Measurements from ENCODE around the gene TM4SF5. TPM values are rescaled to one million over a fixed set of nuclear protein-coding genes. Genes with fewer than 3 reads are reported as not detected.

Gene TM4SF5
- total RNA-seq, 2 experiments from 2014 or later, result not detected

GRCh38 chr17:4739122-4740024 lies 32.3 kb upstream of the TM4SF5 start, which contains the start of the genes CXCL16 and ZMYND15:
Gene CXCL16, minus strand, starts transcription at chr17:4739928. Its CDS starts 589 bp downstream, at chr17:4739339.
Gene ZMYND15, plus strand, starts transcription at chr17:4739833. Its CDS starts 716 bp downstream, at chr17:4740549.
- ChIA-PET POLR2A (no interaction called here), CTCF (interaction anchor here (1.0 to 1.1 kb wide), 2 partner anchors 51 to 162 kb away, joined by 3 to 5 read pairs; no protein-coding TSS in a partner anchor)
- Mint-ChIP-seq H3K36me3 (ENCODE audit: low read depth) (no peaks in the 10 kb centered on the region), H3K4me1 (peaks cover 25% of the 10 kb centered on the region), H3K9me3 (ENCODE audit: low read depth) (no peaks in the 10 kb centered on the region), H3K27me3 (peaks cover 21% of the 10 kb centered on the region), H3K4me3 (peak within 1 kb of the TSS; percentile 70), H3K27ac (peak within 1 kb of the TSS; percentile 37)
- ATAC-seq (peak; percentile 47), DNase-seq (peak; percentile 67)
- intact Hi-C loops (cut with DNase I, micrococcal nuclease), result loop anchor here in 1 of 2 experiments (1.0 to 10.0 kb wide), 3 partner anchors 8 to 745 kb away; partner anchors contain the start of genes DERL2, MED11, MINK1 and MIS12

- DNase-seq (no peak), ATAC-seq (no peak)
- ChIA-PET POLR2A (no interaction called here), CTCF (interaction anchor here (1.0 to 1.3 kb wide), 2 partner anchors 46 to 51 kb away, joined by 4 to 5 read pairs; partner anchors contain the start of gene VMO1)
- Mint-ChIP-seq H3K4me1 (peaks cover 25% of the 10 kb centered on the region), H3K4me3 (peak overlapping the region; percentile 70), H3K36me3 (ENCODE audit: low read depth) (no peaks in the 10 kb centered on the region), H3K27ac (peak overlapping the region; percentile 3), H3K9me3 (ENCODE audit: low read depth) (no peaks in the 10 kb centered on the region), H3K27me3 (peaks cover 24% of the 10 kb centered on the region)
- intact Hi-C loops (cut with DNase I, micrococcal nuclease), result no loop called here
Observed at GRCh38 chr17:4740025-4740351, 31.7 kb upstream of the TM4SF5 start.

- H3K27ac Mint-ChIP-seq, result no peak overlapping the region
- H3K9me3 Mint-ChIP-seq (ENCODE audit: low read depth), result no peaks in the 10 kb centered on the region
- peak overlapping the region; percentile 70 for H3K4me3 Mint-ChIP-seq
- peaks cover 27% of the 10 kb centered on the region for H3K27me3 Mint-ChIP-seq
- intact Hi-C loops (cut with DNase I, micrococcal nuclease), result no loop called here
- no peaks in the 10 kb centered on the region for H3K36me3 Mint-ChIP-seq (ENCODE audit: low read depth)
- peaks cover 28% of the 10 kb centered on the region for H3K4me1 Mint-ChIP-seq
- ChIA-PET POLR2A (no interaction called here), CTCF (interaction anchor here (0.6 to 1.3 kb wide), 2 partner anchors 46 to 615 kb away, joined by 4 read pairs; partner anchors contain the start of gene VMO1)
- ATAC-seq, result no peak
- DNase-seq, result no peak
Observed at GRCh38 chr17:4740584-4740983, 31.1 kb upstream of the TM4SF5 start.

GRCh38 chr17:4741544-4741943 lies 30.1 kb upstream of the TM4SF5 start:
- Mint-ChIP-seq H3K36me3 (ENCODE audit: low read depth) (no peaks in the 10 kb centered on the region), H3K4me1 (peaks cover 22% of the 10 kb centered on the region), H3K9me3 (ENCODE audit: low read depth) (no peaks in the 10 kb centered on the region), H3K4me3 (no peak overlapping the region), H3K27me3 (peaks cover 27% of the 10 kb centered on the region), H3K27ac (no peak overlapping the region)
- ATAC-seq (no peak), DNase-seq (no peak)
- intact Hi-C loops (cut with DNase I, micrococcal nuclease), result no loop called here
- CTCF ChIA-PET, result no interaction called here
- POLR2A ChIA-PET, result no interaction called here

GRCh38 chr17:4742133-4742532 lies 29.6 kb upstream of the TM4SF5 start:
- CTCF ChIA-PET, result no interaction called here
- ATAC-seq, result no peak
- peaks cover 27% of the 10 kb centered on the region for H3K27me3 Mint-ChIP-seq
- H3K36me3 Mint-ChIP-seq (ENCODE audit: low read depth), result no peaks in the 10 kb centered on the region
- no peak for DNase-seq
- intact Hi-C loops (cut with DNase I, micrococcal nuclease), result no loop called here
- POLR2A ChIA-PET, result interaction anchor here (1.0 kb wide), 1 partner anchor 14 kb away, joined by 3 read pairs; no protein-coding TSS in a partner anchor
- peaks cover 23% of the 10 kb centered on the region for H3K4me1 Mint-ChIP-seq
- H3K4me3 Mint-ChIP-seq, result no peak overlapping the region
- no peaks in the 10 kb centered on the region for H3K9me3 Mint-ChIP-seq (ENCODE audit: low read depth)
- H3K27ac Mint-ChIP-seq, result no peak overlapping the region

- Mint-ChIP-seq H3K4me1 (peaks cover 28% of the 10 kb centered on the region), H3K27me3 (peaks cover 27% of the 10 kb centered on the region), H3K9me3 (ENCODE audit: low read depth) (no peaks in the 10 kb centered on the region), H3K27ac (no peak overlapping the region), H3K36me3 (ENCODE audit: low read depth) (no peaks in the 10 kb centered on the region), H3K4me3 (no peak overlapping the region)
- DNase-seq, result no peak
- intact Hi-C loops (cut with DNase I, micrococcal nuclease), result no loop called here
- CTCF ChIA-PET, result no interaction called here
- ATAC-seq, result no peak
- POLR2A ChIA-PET, result interaction anchor here (0.7 to 1.0 kb wide), 2 partner anchors 14 to 142 kb away, joined by 3 to 4 read pairs; no protein-coding TSS in a partner anchor
Observed at GRCh38 chr17:4742629-4743028, 29.1 kb upstream of the TM4SF5 start.

GRCh38 chr17:4743216-4743615 lies 28.5 kb upstream of the TM4SF5 start:
- H3K9me3 Mint-ChIP-seq (ENCODE audit: low read depth), result no peaks in the 10 kb centered on the region
- POLR2A ChIA-PET, result interaction anchor here (0.7 to 1.0 kb wide), 2 partner anchors 13 to 142 kb away, joined by 3 to 4 read pairs; no protein-coding TSS in a partner anchor

GRCh38 chr17:4743898-4744297 lies 27.8 kb upstream of the TM4SF5 start:
- Mint-ChIP-seq H3K9me3 (ENCODE audit: low read depth) (no peaks in the 10 kb centered on the region), H3K27ac (no peak overlapping the region), H3K4me3 (no peak overlapping the region), H3K27me3 (peaks cover 23% of the 10 kb centered on the region), H3K4me1 (peaks cover 31% of the 10 kb centered on the region), H3K36me3 (ENCODE audit: low read depth) (no peaks in the 10 kb centered on the region)
- DNase-seq (no peak), ATAC-seq (no peak)
- CTCF ChIA-PET, result interaction anchor here (0.6 to 0.7 kb wide), 2 partner anchors 12 to 214 kb away, joined by 3 read pairs; no protein-coding TSS in a partner anchor
- intact Hi-C loops (cut with DNase I, micrococcal nuclease), result no loop called here
- POLR2A ChIA-PET, result interaction anchor here (1.1 kb wide), 1 partner anchor 46 kb away, joined by 6 read pairs; no protein-coding TSS in a partner anchor

More at GRCh38 chr17:4743216-4743615, 28.5 kb upstream of the TM4SF5 start:
- intact Hi-C loops (cut with DNase I, micrococcal nuclease), result no loop called here
- ATAC-seq, result no peak
- no peak overlapping the region for H3K4me3 Mint-ChIP-seq
- peaks cover 32% of the 10 kb centered on the region for H3K4me1 Mint-ChIP-seq
- DNase-seq, result no peak
- H3K27ac Mint-ChIP-seq, result no peak overlapping the region
- CTCF ChIA-PET, result interaction anchor here (0.7 kb wide), 2 partner anchors 11 to 88 kb away, joined by 3 read pairs; no protein-coding TSS in a partner anchor
- no peaks in the 10 kb centered on the region for H3K36me3 Mint-ChIP-seq (ENCODE audit: low read depth)
- peaks cover 27% of the 10 kb centered on the region for H3K27me3 Mint-ChIP-seq

- intact Hi-C loops (cut with DNase I, micrococcal nuclease), result no loop called here
- ChIA-PET POLR2A (no interaction called here), CTCF (interaction anchor here (0.5 to 0.6 kb wide), 2 partner anchors 32 to 122 kb away, joined by 3 to 4 read pairs; no protein-coding TSS in a partner anchor)
- no peaks in the 10 kb centered on the region for H3K36me3 Mint-ChIP-seq (ENCODE audit: low read depth)
- no peaks in the 10 kb centered on the region for H3K9me3 Mint-ChIP-seq (ENCODE audit: low read depth)
- no peak overlapping the region for H3K4me3 Mint-ChIP-seq
- H3K4me1 Mint-ChIP-seq, result peaks cover 24% of the 10 kb centered on the region
- H3K27me3 Mint-ChIP-seq, result peaks cover 20% of the 10 kb centered on the region
- ATAC-seq, result no peak
- H3K27ac Mint-ChIP-seq, result no peak overlapping the region
- DNase-seq, result no peak
Observed at GRCh38 chr17:4744999-4745969, 26.4 kb upstream of the TM4SF5 start.

GRCh38 chr17:4747847-4748246 lies 23.8 kb upstream of the TM4SF5 start:
- CTCF ChIA-PET, result interaction anchor here (2.2 kb wide), 1 partner anchor 42 kb away, joined by 9 read pairs; the partner anchor contains the start of gene GLTPD2
- DNase-seq (peak; percentile 52), ATAC-seq (peak; percentile 93)
- POLR2A ChIA-PET, result interaction anchor here (0.6 kb wide), 2 partner anchors 8 to 155 kb away, joined by 3 to 7 read pairs; no protein-coding TSS in a partner anchor
- peaks cover 22% of the 10 kb centered on the region for H3K4me1 Mint-ChIP-seq
- H3K9me3 Mint-ChIP-seq (ENCODE audit: low read depth), result no peaks in the 10 kb centered on the region
- H3K27me3 Mint-ChIP-seq, result peaks cover 14% of the 10 kb centered on the region
- intact Hi-C loops (cut with DNase I, micrococcal nuclease), result no loop called here
- peak overlapping the region; percentile 19 for H3K4me3 Mint-ChIP-seq
- peak overlapping the region; percentile 51 for H3K27ac Mint-ChIP-seq
- no peaks in the 10 kb centered on the region for H3K36me3 Mint-ChIP-seq (ENCODE audit: low read depth)
